22Rv1 (cell line): ENCODE measurements around the gene TRIM61.

Experiments used
- CTCF ChIP-seq: fragments of 450-650 bp; IDR thresholded peaks from 2 replicates; pipeline ENCODE4 v1.5.1; 2017; ENCODE audit warnings: mild to moderate bottlenecking
- ZFX ChIP-seq: fragments of 450-650 bp; IDR thresholded peaks from 2 replicates; pipeline ENCODE4 v1.6.1; 2017; ENCODE audit warnings: antibody characterized with exemption, borderline replicate concordance

GRCh38 chr4:164943192-164943591 is 34.3 kb downstream of the TRIM61 start:
- TF ChIP-seq CTCF (no peak), ZFX (no peak)
